HG03432 (cell line): ENCODE measurements around the gene PDE10A.
"Not testable (repeated sequence)": the region's sequence is repeated elsewhere in the genome, so short reads cannot be mapped to it uniquely, and the experiment has no call there.

Experiments used
- ATAC-seq: cut with Tn5 transposase; IDR thresholded peaks from one replicate; pipeline ENCODE4 v1.9.1; 2021; ENCODE audit warnings: mild to moderate bottlenecking, moderate library complexity; ENCODE audit not compliant: unreplicated experiment

PDE10A gene

GRCh38 chr6:165486183-165487137, 176.6 kb downstream of the PDE10A start:
- ATAC-seq = peak; percentile 64

- ATAC-seq = peak; percentile 57
Observed at GRCh38 chr6:165484178-165484889, 178.7 kb downstream of the PDE10A start.

GRCh38 chr6:165481921-165482320, 181.1 kb downstream of the PDE10A start:
- ATAC-seq = no peak

- no peak for ATAC-seq
Observed at GRCh38 chr6:165480916-165481315, 182.1 kb downstream of the PDE10A start.

- ATAC-seq = no peak
Observed at GRCh38 chr6:165478581-165478980, 184.5 kb downstream of the PDE10A start.

GRCh38 chr6:165469483-165469882, 193.6 kb downstream of the PDE10A start:
- no peak for ATAC-seq

- no peak for ATAC-seq
Observed at GRCh38 chr6:165468340-165469235, 194.5 kb downstream of the PDE10A start.

- ATAC-seq = not testable (repeated sequence)
Observed at GRCh38 chr6:165463499-165463898, 199.5 kb downstream of the PDE10A start.

- not testable (repeated sequence) for ATAC-seq
Observed at GRCh38 chr6:165459605-165460301, 203.3 kb downstream of the PDE10A start.

GRCh38 chr6:165458134-165458533, 204.9 kb downstream of the PDE10A start:
- no peak for ATAC-seq

- ATAC-seq = no peak
Observed at GRCh38 chr6:165456286-165456685, 206.8 kb downstream of the PDE10A start.

- no peak for ATAC-seq
Observed at GRCh38 chr6:165455488-165455887, 207.6 kb downstream of the PDE10A start.

- ATAC-seq = no peak
Observed at GRCh38 chr6:165453395-165453794, 209.6 kb downstream of the PDE10A start.

- ATAC-seq = no peak
Observed at GRCh38 chr6:165451838-165452237, 211.2 kb downstream of the PDE10A start.

- no peak for ATAC-seq
Observed at GRCh38 chr6:165448210-165448609, 214.8 kb downstream of the PDE10A start.

- ATAC-seq = no peak
Observed at GRCh38 chr6:165447141-165447540, 215.9 kb downstream of the PDE10A start.

- no peak for ATAC-seq
Observed at GRCh38 chr6:165446331-165446730, 216.7 kb downstream of the PDE10A start.

GRCh38 chr6:165443462-165443861, 219.6 kb downstream of the PDE10A start:
- ATAC-seq = no peak

GRCh38 chr6:165441181-165441580, 221.9 kb downstream of the PDE10A start:
- no peak for ATAC-seq

- ATAC-seq = peak; percentile 63
Observed at GRCh38 chr6:165439928-165440554, 223.0 kb downstream of the PDE10A start.
